NCI-H82 treated with DMSO at 0.1 percent for 48 hours (cell line): ENCODE measurements around the gene RPL4.

ENCODE experiments used
- DNase-seq: peaks from one replicate; lab custom pipeline; 2025; ENCODE audit not compliant: unreplicated experiment; lab: John Stamatoyannopoulos, UW

Gene RPL4

DNA sequence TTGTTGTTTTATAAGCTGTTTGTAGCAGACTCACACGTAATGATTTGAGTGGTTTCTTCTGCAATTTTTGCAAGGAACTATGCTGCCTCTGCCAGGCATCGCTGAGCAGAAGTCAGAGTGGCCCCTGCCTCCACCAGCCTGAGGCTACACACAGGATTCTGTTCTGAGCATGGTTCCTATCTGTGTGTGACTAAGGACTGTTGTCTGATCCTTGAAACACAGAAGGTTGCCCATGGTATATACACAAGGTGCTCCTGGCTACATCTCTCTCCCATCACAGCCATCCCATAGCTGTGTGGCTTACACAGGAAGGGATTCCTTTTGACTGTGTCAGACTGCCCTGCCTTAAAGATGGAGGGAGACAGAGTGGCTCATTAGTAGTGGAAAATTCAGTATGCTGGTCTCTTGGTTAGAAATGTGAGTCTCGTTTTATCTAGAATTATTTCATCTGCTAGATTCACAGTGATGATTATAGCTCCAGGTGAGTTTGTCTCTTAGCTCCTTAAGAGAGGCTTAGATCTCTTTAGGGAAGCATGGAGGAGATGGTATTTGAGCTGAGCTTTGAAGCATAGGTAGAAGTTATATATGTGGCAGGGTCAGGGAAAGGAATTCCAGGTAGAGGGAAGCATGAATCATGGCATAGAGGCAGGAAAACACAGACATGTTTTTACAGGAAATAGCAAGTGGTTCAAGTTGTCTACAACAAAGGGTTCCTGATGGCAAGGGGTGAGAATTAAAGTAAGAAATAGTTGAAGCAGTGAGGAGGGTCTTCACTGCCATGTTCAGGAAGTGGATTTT is 44.6 kb downstream of the RPL4 start:
- DNase-seq: no peak

DNA sequence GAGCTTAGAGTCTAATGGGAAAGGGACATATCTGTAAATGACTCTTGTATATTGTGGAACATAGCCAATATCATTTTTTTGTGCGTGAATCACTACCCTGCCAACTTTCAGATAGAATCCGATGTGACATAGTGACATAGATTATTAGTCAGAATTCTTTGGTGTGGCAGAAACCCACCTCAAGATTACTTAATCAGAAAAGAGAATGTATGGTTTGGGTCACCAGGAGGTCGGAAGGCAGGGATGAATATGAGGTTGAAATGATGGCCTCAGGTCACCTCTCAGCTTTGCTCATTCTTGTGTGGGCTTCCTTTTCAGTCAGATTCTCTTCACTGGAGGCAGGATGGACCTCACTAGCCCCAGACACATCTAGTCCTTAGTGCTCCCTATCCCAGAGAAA is 48.4 kb downstream of the RPL4 start:
- no peak for DNase-seq

DNA sequence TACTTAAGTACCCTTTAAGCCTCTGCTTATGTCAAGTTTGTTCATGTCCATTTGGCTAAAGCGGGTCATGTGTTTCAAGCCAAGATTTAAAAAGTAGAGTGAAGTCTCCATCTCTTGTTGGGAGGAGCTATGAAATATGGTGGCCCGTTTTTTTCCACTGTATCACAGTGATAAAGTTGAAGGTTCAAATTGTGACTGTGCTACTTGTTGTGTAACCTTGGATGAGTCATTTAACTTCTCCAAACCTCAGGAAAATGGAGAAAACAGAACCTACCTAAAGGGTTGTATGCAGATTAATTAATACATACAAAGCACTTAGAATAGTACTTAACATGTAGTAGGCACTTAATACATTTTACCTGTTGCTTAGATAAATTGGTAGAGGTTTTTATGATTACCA is 50.5 kb downstream of the RPL4 start:
- no peak for DNase-seq

DNA sequence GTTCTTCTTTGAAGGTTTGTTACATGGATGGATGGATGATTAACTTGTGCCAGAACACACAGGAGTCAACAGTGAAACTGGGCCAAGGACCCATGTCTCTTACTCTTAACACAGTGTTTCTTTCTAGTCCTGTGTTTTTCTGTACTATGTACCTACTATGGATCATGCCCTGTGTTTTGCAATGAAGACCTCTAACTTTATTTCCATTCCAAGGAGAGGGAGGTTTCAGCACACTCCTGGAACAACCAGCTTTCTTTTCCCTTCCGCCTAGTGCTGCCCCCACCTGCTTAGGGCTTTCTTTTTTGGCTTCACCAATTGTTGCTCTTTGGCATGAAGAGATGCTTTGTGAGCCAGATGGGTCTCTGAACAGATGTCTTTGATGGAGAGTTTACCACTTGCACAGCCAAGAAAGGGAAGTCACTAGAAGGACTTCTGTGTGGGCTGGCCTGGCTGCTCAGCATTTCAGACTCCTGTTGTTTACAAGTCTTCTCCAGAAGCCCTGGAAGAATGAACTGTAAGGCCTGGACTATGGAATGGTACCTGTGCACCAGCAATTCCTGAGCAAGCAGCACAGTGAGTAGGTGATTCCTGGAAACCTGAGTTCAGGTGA is 51.6 kb downstream of the RPL4 start:
- no peak for DNase-seq

DNA sequence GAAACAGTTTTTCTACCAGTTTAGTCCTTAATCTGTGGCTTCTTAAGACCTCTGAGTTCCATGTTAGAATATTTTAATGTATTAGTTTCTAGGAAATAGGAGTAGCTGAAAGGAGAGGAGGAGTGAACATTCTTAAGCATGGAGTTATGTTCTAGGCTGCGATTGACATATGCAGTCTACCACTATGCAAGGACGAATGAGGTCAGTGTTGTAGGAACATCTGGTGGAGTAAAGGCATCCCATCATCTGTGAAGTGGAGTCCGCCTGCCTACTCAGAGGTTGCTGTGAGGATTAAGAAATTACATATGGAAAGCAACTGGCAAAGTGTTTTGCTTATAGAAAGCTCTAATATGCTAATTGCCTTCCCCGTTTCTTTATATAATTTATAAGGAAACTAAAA is 52.2 kb downstream of the RPL4 start:
- no peak for DNase-seq
